ENCODE results near the gene KIF1B.

GRCh38 chr1:10325521-10325920 is 115.2 kb downstream of the KIF1B start:
- TF ChIP-seq CTCF (IDR thresholded peaks at IDR 0.05) (no peak), ATF3 (CRISPR knock-in tag; conservative IDR thresholded peaks at IDR 0.05) (no peak), NFE2L1 (CRISPR knock-in tag; IDR thresholded peaks at IDR 0.05) (no peak), CREM (CRISPR knock-in tag; IDR thresholded peaks at IDR 0.05) (no peak)
